Fibroblast of skin of scalp (primary cell): Measurements from ENCODE around the gene PLXNA4. TPM values are rescaled to one million over a fixed set of nuclear protein-coding genes. Genes with fewer than 3 reads are reported as not detected.
"Not testable (repeated sequence)": the region's sequence is repeated elsewhere in the genome, so short reads cannot be mapped to it uniquely, and the experiment has no call there.

ENCODE experiments used
- DNase-seq: peaks from one replicate; pipeline ENCODE4 v3.0.0-alpha.2; 2013
- polyA plus RNA-seq, 2 experiments: library from polyadenylated mRNA; unstranded; fragments of 120-200 nt; gene quantifications; one replicate each; pipeline ENCODE4 v1.2.1, GENCODE V29; 2013; ENCODE audit not compliant: insufficient read length in 2 of 2

Gene PLXNA4
- 4.4 TPM for polyA plus RNA-seq (2013, experiment 1 of 2; ENCODE audit: insufficient read length)
- 5.0 TPM for polyA plus RNA-seq (2013, experiment 2 of 2; ENCODE audit: insufficient read length)

GRCh38 chr7:132575982-132576720, at the start of gene PLXNA4:
PLXNA4 (minus strand) TSS chr7:132576470; CDS start chr7:132508693, 67,777 bp downstream.
- no peak for DNase-seq

DNA sequence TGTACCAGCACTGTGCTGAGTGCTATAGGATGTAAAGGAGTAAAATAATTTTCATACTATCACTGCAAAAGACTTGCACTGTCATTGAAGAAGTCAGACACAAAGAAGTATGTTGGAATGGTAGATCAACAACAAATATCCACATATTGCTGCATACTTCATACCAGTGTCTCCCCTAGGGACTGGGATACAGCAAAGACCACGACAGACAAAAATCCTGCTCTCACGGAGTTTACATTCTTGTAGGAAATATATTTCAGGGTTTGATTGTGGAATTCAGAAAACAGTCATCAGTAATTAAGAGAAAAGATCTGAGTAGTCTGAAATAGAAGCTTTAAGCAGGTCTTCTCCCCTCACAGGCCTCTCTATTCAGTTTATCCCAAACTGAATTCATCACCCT, 49.4 kb upstream of the PLXNA4 start:
- peak; percentile 52 for DNase-seq

GRCh38 chr7:132622081-132622480, 45.8 kb upstream of the PLXNA4 start:
- peak; percentile 18 for DNase-seq

GRCh38 chr7:132619967-132620366, 43.7 kb upstream of the PLXNA4 start:
- DNase-seq = no peak

DNA sequence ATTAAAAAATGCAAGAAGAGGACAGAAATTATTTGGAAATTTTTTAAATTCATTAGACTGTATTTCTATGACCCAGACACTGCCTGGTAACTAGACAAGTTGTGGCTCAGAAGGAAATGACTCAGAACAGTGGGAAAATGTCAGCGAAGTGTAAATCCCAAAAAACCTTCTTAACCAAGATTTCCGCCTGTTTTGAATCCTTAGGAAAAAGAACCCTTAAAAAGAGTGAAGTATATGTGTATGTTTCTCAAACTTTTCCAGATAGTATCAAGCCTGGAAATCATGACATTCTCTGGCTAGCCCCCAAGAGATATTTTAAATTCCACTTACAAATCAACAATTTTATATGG, 42.7 kb upstream of the PLXNA4 start:
- DNase-seq = peak; percentile 69

GRCh38 chr7:132618271-132618955, 42.1 kb upstream of the PLXNA4 start:
- DNase-seq = no peak

GRCh38 chr7:132614428-132615318, 38.4 kb upstream of the PLXNA4 start:
- DNase-seq = peak; percentile 45

GRCh38 chr7:132613737-132614136, 37.5 kb upstream of the PLXNA4 start:
- no peak for DNase-seq

DNA sequence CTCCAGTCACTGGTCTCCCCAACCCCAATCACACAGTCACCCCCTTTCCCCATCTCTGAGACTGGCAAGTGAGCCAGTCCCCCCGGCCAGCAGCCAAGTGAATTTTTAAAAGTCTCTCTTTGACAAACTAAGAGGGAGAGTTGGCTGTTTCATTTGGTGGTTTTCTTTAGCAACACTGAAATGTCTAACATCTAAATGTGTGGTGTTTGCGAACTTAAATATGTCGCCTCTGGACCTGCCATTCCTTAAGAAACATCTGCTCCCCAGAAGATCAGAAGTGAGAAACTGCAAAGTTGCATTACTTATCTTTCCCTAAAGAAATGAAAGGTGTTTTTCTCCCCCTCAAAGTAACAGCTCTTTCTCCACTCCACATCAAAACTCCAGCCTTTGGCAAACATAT, 34.7 kb upstream of the PLXNA4 start:
- no peak for DNase-seq

- DNase-seq = no peak
Observed at GRCh38 chr7:132609906-132610520, 33.7 kb upstream of the PLXNA4 start.

DNA sequence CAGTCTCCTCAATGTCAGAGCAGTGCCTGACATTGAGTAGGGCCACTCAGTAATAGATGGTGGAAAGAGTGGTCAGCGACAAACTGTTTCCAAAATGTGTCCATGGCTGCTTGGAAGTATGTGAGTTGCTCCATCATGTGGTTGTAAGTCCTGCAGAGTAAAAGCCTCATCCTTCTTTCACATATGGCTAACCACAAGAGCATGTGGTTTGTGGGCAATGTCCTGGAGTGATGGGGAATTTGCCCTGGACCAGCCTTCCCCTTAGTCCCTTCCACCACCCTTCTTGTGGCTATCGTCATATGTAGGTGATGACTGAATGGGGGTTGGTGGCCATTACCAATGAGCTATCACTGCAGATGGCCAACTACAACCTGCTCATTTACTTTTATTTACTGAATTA, 33.0 kb upstream of the PLXNA4 start:
- DNase-seq = peak; percentile 71

GRCh38 chr7:132608523-132608922, 32.3 kb upstream of the PLXNA4 start:
- DNase-seq = no peak

DNA sequence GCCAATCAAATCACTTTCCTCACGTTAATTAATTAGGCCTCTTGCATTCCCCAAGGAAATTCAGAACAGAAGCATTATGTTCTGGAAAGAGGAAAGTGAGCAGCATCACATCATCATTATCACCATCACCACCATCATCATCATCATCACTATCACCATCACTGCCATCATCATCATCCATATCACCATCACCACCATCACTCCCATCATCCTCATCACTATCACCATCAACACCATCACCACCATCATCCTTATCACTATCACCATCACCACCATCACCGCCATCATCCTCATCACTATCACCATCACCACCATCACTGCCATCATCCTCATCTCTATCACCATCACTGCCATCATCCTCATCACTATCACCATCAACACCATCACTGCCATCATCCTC, 31.4 kb upstream of the PLXNA4 start:
- no peak for DNase-seq

DNA sequence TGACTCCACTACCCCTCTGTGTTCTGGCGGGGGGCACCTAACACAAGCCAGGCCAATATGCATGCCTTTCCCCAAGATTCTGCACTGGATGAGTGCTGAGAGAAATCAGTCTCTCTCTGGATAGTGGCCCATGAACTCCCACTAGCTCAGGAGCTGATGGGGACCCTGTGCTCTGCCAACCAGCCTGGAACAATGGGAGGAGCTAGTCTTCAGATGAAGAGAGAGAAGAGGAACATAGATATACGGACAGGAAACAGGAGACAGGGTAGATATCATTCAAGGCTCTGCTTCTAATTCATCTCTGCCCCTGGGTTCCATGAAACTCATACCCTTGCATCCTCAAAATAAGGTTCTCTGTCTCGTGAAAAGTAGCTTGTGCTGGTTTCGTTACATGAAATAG, 27.9 kb upstream of the PLXNA4 start:
- no peak for DNase-seq

- no peak for DNase-seq
Observed at GRCh38 chr7:132603220-132603833, 27.1 kb upstream of the PLXNA4 start.

GRCh38 chr7:132601783-132602182, 25.5 kb upstream of the PLXNA4 start:
- no peak for DNase-seq

GRCh38 chr7:132596588-132596987, 20.3 kb upstream of the PLXNA4 start:
- no peak for DNase-seq

DNA sequence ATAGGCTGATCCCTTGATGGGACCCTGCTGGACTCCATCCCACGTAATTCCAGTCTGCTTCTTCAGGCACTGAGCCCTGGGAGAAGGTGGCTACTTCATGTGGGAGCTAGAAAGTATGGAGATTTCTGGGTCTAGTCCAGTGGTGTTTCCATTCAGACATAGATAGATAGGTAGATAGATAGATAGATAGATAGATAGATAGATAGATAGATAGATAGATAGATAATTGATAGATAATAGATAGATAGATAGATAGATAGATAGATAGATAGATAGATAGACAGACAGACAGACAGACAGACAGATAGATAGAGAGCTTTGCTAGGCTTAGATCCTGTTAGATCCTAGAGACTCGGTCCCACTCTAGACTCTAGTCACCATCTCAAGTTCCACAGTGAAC, 18.5 kb upstream of the PLXNA4 start:
- not testable (repeated sequence) for DNase-seq

GRCh38 chr7:132592936-132593335, 16.7 kb upstream of the PLXNA4 start:
- no peak for DNase-seq

- DNase-seq = no peak
Observed at GRCh38 chr7:132592231-132592920, 16.1 kb upstream of the PLXNA4 start.

- DNase-seq = no peak
Observed at GRCh38 chr7:132590162-132590561, 13.9 kb upstream of the PLXNA4 start.

DNA sequence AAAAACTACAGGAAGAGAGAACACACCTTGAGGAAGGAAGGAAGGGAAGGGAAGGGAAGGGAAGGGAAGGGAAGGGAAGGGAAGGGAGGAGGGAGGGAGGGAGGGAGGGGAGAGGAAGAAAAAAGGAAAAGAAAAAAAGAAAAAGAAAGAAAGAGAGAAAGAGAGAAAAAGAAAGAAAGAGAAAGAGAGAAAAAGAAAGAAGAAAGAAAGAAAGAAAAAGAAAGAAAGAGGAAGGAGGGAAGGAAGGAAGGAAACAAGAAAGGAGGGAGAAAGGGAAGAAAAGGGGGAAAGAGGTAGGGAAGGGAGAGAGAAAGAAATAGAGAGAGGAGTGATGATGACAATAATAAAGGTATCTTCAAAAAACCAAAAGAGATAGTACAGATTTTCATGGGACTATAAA, 12.3 kb upstream of the PLXNA4 start:
- DNase-seq = no peak
